T-cell (primary cell): ENCODE results near the gene ATP2B2. TPM values are rescaled to one million over a fixed set of nuclear protein-coding genes. Genes with fewer than 3 reads are reported as not detected.
A peak's percentile ranks its signal among the peaks of the same experiment; 100 is the strongest.

Experiments used
- ATAC-seq, 4 experiments: fragments of 200-7000 bp in 3 of 4; fragments of 150-1000 bp in 1 of 4; cut with Tn5 transposase; replicated peaks in 1 of 4; 1 replicate in 3 of 4; 2 replicates in 1 of 4; pipeline ENCODE4 v1.10.0; 2021; ENCODE audit warnings: moderate library complexity in 3 of 4, mild to moderate bottlenecking in 2 of 4, moderate number of reproducible peaks in 1 of 4
- CTCF ChIA-PET, 2 donors: fragments of 300-600 bp; sonication (Branson Sonifier 250); formaldehyde crosslinking; loops; one replicate each; lab custom pipeline; 2022; ENCODE audit warnings: antibody characterized with exemption in 2 of 2; lab: Charles Lee
- POLR2A ChIA-PET, 2 donors: fragments of 300-600 bp; sonication (Branson Sonifier 250); formaldehyde crosslinking; loops; one replicate each; lab custom pipeline; 2022; ENCODE audit warnings: antibody characterized with exemption in 2 of 2; lab: Charles Lee
- DNase-seq, 35 experiments: peaks; one replicate each; pipeline versions ENCODE4 v3.0.0 to v3.0.0-alpha.2; 2013 to 2023
- H3K27ac ChIP-seq: one replicate; pipeline ENCODE4 v1.5.1; 2013; ENCODE audit warnings: low read length
- H3K27me3 ChIP-seq, 2 experiments: replicated peaks in 1 of 2; 1 replicate in 1 of 2; 2 replicates in 1 of 2; pipeline versions ENCODE4 v1.6.1 to v1.7.0; 2013; ENCODE audit warnings: low read length in 1 of 2, mixed read lengths in 1 of 2; ENCODE audit not compliant: control insufficient read depth in 2 of 2, insufficient read depth in 2 of 2; ENCODE audit errors: extremely low read depth in 1 of 2
- H3K36me3 ChIP-seq, 2 donors: 1 replicate in 1 of 2; 2 replicates in 1 of 2; pipeline versions ENCODE4 v1.6.1 to v1.7.0; 2013; ENCODE audit warnings: low read length in 1 of 2; ENCODE audit not compliant: control insufficient read depth in 2 of 2, insufficient read depth in 1 of 2; ENCODE audit errors: extremely low read depth in 1 of 2
- H3K4me1 ChIP-seq, 2 experiments: 1 replicate in 1 of 2; 2 replicates in 1 of 2; pipeline versions ENCODE4 v1.6.1 to v1.7.0; 2013; ENCODE audit warnings: low read length in 2 of 2, mixed read lengths in 1 of 2; ENCODE audit not compliant: insufficient read depth in 2 of 2, control insufficient read depth in 1 of 2; ENCODE audit errors: extremely low read depth in 1 of 2
- H3K4me3 ChIP-seq, 2 donors: 1 replicate in 1 of 2; 2 replicates in 1 of 2; pipeline versions ENCODE4 v1.5.1 to v1.7.0; 2013; ENCODE audit warnings: mild to moderate bottlenecking in 2 of 2, low read length in 1 of 2, moderate library complexity in 1 of 2; ENCODE audit not compliant: control insufficient read depth in 1 of 2; ENCODE audit errors: extremely low read depth in 1 of 2
- H3K9me3 ChIP-seq: 2 replicates; pipeline ENCODE4 v1.7.0; 2013
- H3K27ac Mint-ChIP-seq, 2 donors: one replicate each; pipeline ENCODE4 v1.8.0; 2020 to 2021; ENCODE audit warnings: mild to moderate bottlenecking in 2 of 2, mixed read lengths in 2 of 2
- H3K27me3 Mint-ChIP-seq, 2 donors: one replicate each; pipeline ENCODE4 v1.8.0; 2021 to 2022; ENCODE audit warnings: mixed read lengths in 2 of 2
- H3K36me3 Mint-ChIP-seq: one replicate; pipeline ENCODE4 v1.8.0; 2021; ENCODE audit warnings: mixed read lengths
- H3K4me1 Mint-ChIP-seq, 3 donors: one replicate each; pipeline ENCODE4 v1.8.0; 2020 to 2022; ENCODE audit warnings: mixed read lengths in 3 of 3, mild to moderate bottlenecking in 1 of 3
- H3K4me3 Mint-ChIP-seq, 3 donors: one replicate each; pipeline ENCODE4 v1.8.0; 2020 to 2022; ENCODE audit warnings: mild to moderate bottlenecking in 3 of 3, mixed read lengths in 3 of 3, moderate library complexity in 3 of 3
- H3K9me3 Mint-ChIP-seq, 3 donors: one replicate each; pipeline ENCODE4 v1.8.0; 2020 to 2022; ENCODE audit warnings: mixed read lengths in 3 of 3
- WGBS: methylation state at CpG from one replicate; pipeline ENCODE4 v1.1.5; 2013; ENCODE audit warnings: missing lambda C conversion rate; ENCODE audit not compliant: insufficient coverage; 5-methylcytosine and 5-hydroxymethylcytosine counted together
- total RNA-seq, 35 experiments: library from RNA in 6 of 35; stranded (reverse) in 6 of 35; fragments of 120-200 nt in 1 of 35; gene quantifications; one replicate each; pipeline versions ENCODE4 v1.2.1 to v1.2.4 and lab custom pipeline; 2013 to 2026

Gene ATP2B2
- total RNA-seq, 5 donors from 2014 or later (not counting 1 experiment from before 2014, with no cell fraction given), result not detected

GRCh38 chr3:10335190-10335738 lies 170.1 kb downstream of the ATP2B2 start:
- Histone ChIP-seq H3K27ac (no peak overlapping the region), H3K27me3 (peaks cover 0 to 21% of the 10 kb centered on the region in 2 experiments), H3K4me1 (peaks cover 0 to 4% of the 10 kb centered on the region in 2 experiments), H3K9me3 (no peaks in the 10 kb centered on the region), H3K4me3 (no peak overlapping the region), H3K36me3 (no peaks in the 10 kb centered on the region)
- Mint-ChIP-seq H3K27ac (no peak overlapping the region), H3K27me3 (peaks cover 2 to 6% of the 10 kb centered on the region in 2 donors), H3K9me3 (no peaks in the 10 kb centered on the region), H3K4me3 (no peak overlapping the region), H3K36me3 (no peaks in the 10 kb centered on the region), H3K4me1 (peaks cover 0 to 20% (median 6%) of the 10 kb centered on the region in 3 donors)
- DNase-seq (no peak), ATAC-seq (peak in 2 of 4 experiments; percentile 32 to 37)
- ChIA-PET POLR2A (no interaction called here), CTCF (no interaction called here)
- WGBS, result 48% methylated on average over 4 of the region's 4 CpGs

GRCh38 chr3:10334459-10334858 lies 170.9 kb downstream of the ATP2B2 start:
- WGBS, result 87% methylated on average over 10 of the region's 12 CpGs
- Mint-ChIP-seq H3K4me3 (no peak overlapping the region), H3K27me3 (peaks cover 6 to 9% of the 10 kb centered on the region in 2 donors), H3K4me1 (peaks cover 0 to 20% (median 6%) of the 10 kb centered on the region in 3 donors), H3K9me3 (no peaks in the 10 kb centered on the region), H3K27ac (no peak overlapping the region), H3K36me3 (no peaks in the 10 kb centered on the region)
- H3K9me3 ChIP-seq, result no peaks in the 10 kb centered on the region
- ATAC-seq (no peak), DNase-seq (no peak)
- ChIA-PET CTCF (no interaction called here), POLR2A (no interaction called here)
- H3K27me3 ChIP-seq, result peaks cover 0 to 28% of the 10 kb centered on the region in 2 experiments
- H3K27ac ChIP-seq, result no peak overlapping the region
- no peaks in the 10 kb centered on the region for H3K36me3 ChIP-seq
- H3K4me3 ChIP-seq, result no peak overlapping the region
- H3K4me1 ChIP-seq, result peaks cover 0 to 4% of the 10 kb centered on the region in 2 experiments

- Mint-ChIP-seq H3K4me3 (no peak overlapping the region), H3K4me1 (peaks cover 0 to 20% (median 6%) of the 10 kb centered on the region in 3 donors), H3K27me3 (peaks cover 10 to 13% of the 10 kb centered on the region in 2 donors), H3K9me3 (no peaks in the 10 kb centered on the region), H3K36me3 (no peaks in the 10 kb centered on the region), H3K27ac (no peak overlapping the region)
- CTCF ChIA-PET, result no interaction called here
- H3K4me3 ChIP-seq, result no peak overlapping the region
- WGBS, result 92% methylated on average over 9 of the region's 11 CpGs
- DNase-seq (no peak), ATAC-seq (no peak)
- peaks cover 0 to 28% of the 10 kb centered on the region in 2 experiments for H3K27me3 ChIP-seq
- peaks cover 0 to 3% of the 10 kb centered on the region in 2 experiments for H3K4me1 ChIP-seq
- POLR2A ChIA-PET, result no interaction called here
- H3K36me3 ChIP-seq, result no peaks in the 10 kb centered on the region
- no peak overlapping the region for H3K27ac ChIP-seq
- no peaks in the 10 kb centered on the region for H3K9me3 ChIP-seq
Measured at GRCh38 chr3:10334042-10334441, 171.3 kb downstream of the ATP2B2 start.

GRCh38 chr3:10333349-10333650 lies 172.1 kb downstream of the ATP2B2 start:
- POLR2A ChIA-PET, result no interaction called here
- CTCF ChIA-PET, result no interaction called here
- Mint-ChIP-seq H3K4me1 (peaks cover 0 to 20% (median 6%) of the 10 kb centered on the region in 3 donors), H3K36me3 (no peaks in the 10 kb centered on the region), H3K9me3 (no peaks in the 10 kb centered on the region), H3K4me3 (no peak overlapping the region), H3K27ac (no peak overlapping the region), H3K27me3 (peaks cover 16 to 18% of the 10 kb centered on the region in 2 donors)
- DNase-seq (no peak), ATAC-seq (no peak)
- WGBS, result 29% methylated on average over 1 of the region's 2 CpGs
- H3K27ac ChIP-seq, result no peak overlapping the region
- H3K27me3 ChIP-seq, result peaks cover 0 to 30% of the 10 kb centered on the region in 2 experiments
- H3K4me3 ChIP-seq, result no peak overlapping the region
- H3K36me3 ChIP-seq, result no peaks in the 10 kb centered on the region
- no peaks in the 10 kb centered on the region for H3K4me1 ChIP-seq
- no peaks in the 10 kb centered on the region for H3K9me3 ChIP-seq

DNA sequence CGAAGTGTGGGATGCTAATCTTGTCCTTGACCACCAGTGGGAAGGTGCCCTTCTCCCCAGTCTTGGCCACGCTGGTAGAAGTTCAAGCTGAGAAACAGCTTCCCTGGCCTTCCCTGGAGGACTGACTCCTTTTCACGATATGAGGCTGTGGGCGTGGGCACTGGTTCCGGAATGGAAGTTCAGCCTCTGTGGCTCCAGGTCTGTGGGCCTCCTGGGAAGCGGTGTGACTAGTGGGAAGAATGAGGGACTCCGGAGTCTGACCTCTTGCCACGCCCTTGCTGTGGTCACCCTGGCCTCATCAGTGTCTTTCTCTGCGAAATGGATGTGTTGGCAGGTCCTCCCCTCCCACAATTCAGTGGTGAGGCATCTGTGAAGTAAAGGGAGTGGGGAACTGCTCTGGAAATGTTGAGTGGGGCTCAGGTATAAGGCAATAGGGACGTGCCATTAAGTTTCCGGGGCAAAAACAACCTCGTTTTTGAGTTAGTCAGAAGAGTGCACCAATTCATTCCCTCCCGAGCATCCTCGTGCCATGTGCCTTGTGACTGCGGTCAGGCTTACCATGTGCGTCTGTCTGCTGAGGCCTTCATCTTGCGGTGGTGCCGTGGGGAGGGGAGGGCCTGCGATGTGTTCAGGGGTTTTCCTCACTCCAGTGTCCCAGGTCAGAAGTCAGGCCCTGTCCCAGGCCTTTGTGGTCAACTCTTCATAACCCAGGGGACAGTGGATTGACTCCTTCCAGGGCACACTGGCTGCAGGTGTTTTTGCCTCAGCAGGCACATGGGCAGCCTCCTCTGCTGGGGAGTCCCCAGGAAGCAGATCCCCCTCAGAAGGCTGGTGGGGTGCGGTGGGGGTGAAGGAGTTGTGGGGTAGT lies 172.7 kb downstream of the ATP2B2 start:
- CTCF ChIA-PET, result no interaction called here
- peaks cover 0 to 31% of the 10 kb centered on the region in 2 experiments for H3K27me3 ChIP-seq
- H3K4me3 ChIP-seq, result no peak overlapping the region
- H3K4me3 Mint-ChIP-seq, result no peak overlapping the region
- no peaks in the 10 kb centered on the region for H3K9me3 ChIP-seq
- peaks cover 15 to 19% of the 10 kb centered on the region in 2 donors for H3K27me3 Mint-ChIP-seq
- peaks cover 0 to 20% (median 6%) of the 10 kb centered on the region in 3 donors for H3K4me1 Mint-ChIP-seq
- POLR2A ChIA-PET, result no interaction called here
- ATAC-seq (no peak), DNase-seq (no peak)
- WGBS, result 77% methylated on average over 13 of the region's 20 CpGs
- H3K36me3 Mint-ChIP-seq, result no peaks in the 10 kb centered on the region
- H3K27ac Mint-ChIP-seq, result no peak overlapping the region
- no peaks in the 10 kb centered on the region for H3K4me1 ChIP-seq
- no peaks in the 10 kb centered on the region for H3K36me3 ChIP-seq
- H3K9me3 Mint-ChIP-seq, result no peaks in the 10 kb centered on the region
- no peak overlapping the region for H3K27ac ChIP-seq

DNA sequence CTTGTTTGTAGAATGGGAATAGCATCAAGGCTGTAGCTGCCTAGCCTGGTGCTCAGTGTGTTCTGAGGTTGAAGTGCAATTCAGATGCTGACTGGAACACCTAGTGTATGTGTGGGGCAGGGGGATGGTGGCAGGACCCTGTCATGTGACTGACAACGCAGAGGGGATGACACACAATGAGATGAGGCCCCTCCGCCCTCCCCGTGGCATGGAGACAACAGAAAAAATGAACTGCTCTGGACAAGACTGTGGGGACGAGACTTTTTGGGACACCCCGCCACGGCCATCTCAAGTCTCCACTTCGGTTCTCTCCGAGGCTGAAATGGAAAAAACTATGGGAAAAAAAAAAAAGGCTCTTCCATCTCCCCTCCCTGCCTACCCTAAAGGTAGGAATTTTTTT lies 174.1 kb downstream of the ATP2B2 start:
- Mint-ChIP-seq H3K36me3 (no peaks in the 10 kb centered on the region), H3K4me3 (no peak overlapping the region), H3K27me3 (peaks cover 22 to 23% of the 10 kb centered on the region in 2 donors), H3K4me1 (peaks cover 0 to 20% (median 6%) of the 10 kb centered on the region in 3 donors), H3K27ac (no peak overlapping the region), H3K9me3 (no peaks in the 10 kb centered on the region)
- CTCF ChIA-PET, result no interaction called here
- H3K4me3 ChIP-seq, result no peak overlapping the region
- DNase-seq (no peak), ATAC-seq (no peak)
- POLR2A ChIA-PET, result interaction anchor here in 1 of 2 donors (0.6 kb wide), 1 partner anchor 364 kb away, joined by 3 read pairs; no protein-coding TSS in a partner anchor
- H3K9me3 ChIP-seq, result no peaks in the 10 kb centered on the region
- no peak overlapping the region for H3K27ac ChIP-seq
- 69% methylated on average over 3 of the region's 8 CpGs for WGBS
- peaks cover 0 to 25% of the 10 kb centered on the region in 2 experiments for H3K27me3 ChIP-seq
- H3K36me3 ChIP-seq, result no peaks in the 10 kb centered on the region
- H3K4me1 ChIP-seq, result no peaks in the 10 kb centered on the region
